Heart left ventricle (tissue), 16 donors: ENCODE results near the gene GHDC. TPM values are rescaled to one million over a fixed set of nuclear protein-coding genes. Genes with fewer than 3 reads are reported as not detected.

ENCODE experiments used
- ATAC-seq, 4 donors: fragments of 200-7000 bp; cut with Tn5 transposase; one replicate each; pipeline ENCODE4 v1.9.1; 2020 to 2022; ENCODE audit warnings: moderate library complexity in 4 of 4, mild to moderate bottlenecking in 3 of 4, moderate number of reproducible peaks in 1 of 4
- DNase-seq, 5 donors: peaks; one replicate each; pipeline ENCODE4 v3.0.0-alpha.2; 2020
- H3K27ac ChIP-seq, 12 donors: fragments of 200-600 bp; sonication (generic) in 4 of 12; one replicate each; pipeline versions ENCODE4 v1.5.0 to v1.8.0; 2016 to 2022; ENCODE audit warnings: mild to moderate bottlenecking in 2 of 12
- H3K27me3 ChIP-seq, 9 donors: fragments of 200-600 bp; sonication (generic) in 2 of 9; one replicate each; pipeline versions ENCODE4 v1.5.1 to v1.8.0; 2016 to 2022; ENCODE audit warnings: mild to moderate bottlenecking in 3 of 9
- H3K36me3 ChIP-seq, 9 donors: fragments of 200-600 bp; sonication (generic) in 2 of 9; one replicate each; pipeline versions ENCODE4 v1.5.0 to v1.8.0; 2018 to 2022; ENCODE audit warnings: mild to moderate bottlenecking in 2 of 9
- H3K4me1 ChIP-seq, 12 donors: fragments of 200-600 bp; sonication (generic) in 4 of 12; one replicate each; pipeline versions ENCODE4 v1.5.0 to v1.8.0; 2016 to 2022; ENCODE audit warnings: mild to moderate bottlenecking in 3 of 12
- H3K4me3 ChIP-seq, 12 donors: fragments of 200-600 bp; sonication (generic) in 4 of 12; one replicate each; pipeline versions ENCODE4 v1.5.0 to v1.8.0; 2017 to 2022; ENCODE audit warnings: mild to moderate bottlenecking in 9 of 12, moderate library complexity in 4 of 12
- H3K9me3 ChIP-seq, 12 donors: fragments of 200-600 bp; sonication (generic) in 4 of 12; one replicate each; pipeline versions ENCODE4 v1.5.0 to v1.8.0; 2016 to 2022; ENCODE audit warnings: mild to moderate bottlenecking in 1 of 12
- POLR2A ChIP-seq, 2 donors: fragments of 450-650 bp; IDR thresholded peaks; one replicate each; pipeline ENCODE4 v1.6.1; 2017; ENCODE audit warnings: antibody characterized with exemption in 2 of 2, mild to moderate bottlenecking in 2 of 2, moderate library complexity in 2 of 2
- WGBS, 4 donors: extraction: QIAGEN DNeasy Blood & Tissue Kit in 2 of 4; methylation state at CpG; one replicate each; pipeline versions ENCODE4 v1.1.5 to v1.1.7; 2013 to 2018; 5-methylcytosine and 5-hydroxymethylcytosine counted together
- intact Hi-C, 10 donors: fragments of 100-400 bp; cut with DNase I; formaldehyde crosslinking; loops; one replicate each; pipeline versions ENCODE4 v1.11.1 to v1.14.2; 2022
- polyA plus RNA-seq, 2 donors: library from polyadenylated mRNA; stranded (reverse); fragments of 200-250 nt; gene quantifications; one replicate each; pipeline ENCODE4 v1.2.3, GENCODE V29; 2013
- total RNA-seq, 9 donors: library from RNA; depleted of rRNA in 2 of 9; stranded (reverse); fragments of >200 nt in 2 of 9; fragmentation: NEBNext Ultra II Directional in 3 of 9; extraction: Animal tissue kit (Norgen Biotek cat#: 25700) in 3 of 9; gene quantifications; one replicate each; pipeline versions ENCODE4 v1.1.0 to v1.2.4, GENCODE V29; 2016 to 2023
- TF ChIP-seq, protein P1 (sequence below), 12 donors: fragments of 200-600 bp; sonication (generic) in 4 of 12; IDR thresholded peaks; one replicate each; pipeline versions ENCODE4 v1.5.0 to v1.8.0; 2018 to 2022; ENCODE audit warnings: antibody characterized with exemption in 12 of 12, mild to moderate bottlenecking in 5 of 12
- donor health status: ischemic (EF 13 %, LVEDD 7.1; RV severe dilation, severe dysfunction).
- donor health status: healthy with polysubstance abuse.
- donor health status: DM: no; HTN: yes; CAD: no.
- donor health status: DM: no; HTN: no; CAD: no.
- donor health status: ischemic (EF 25% LVEDD 6.9; RV normal size, moderate dysfunction).
- donor health status: ischemic (EF 25% LVEDD 5.7; RV mildly dilated, moderate dysfunction).
- donor health status: healthy.
- donor health status: DM: yes; HTN: yes; CAD: no.
- donor health status: ischemic (EF 35%, LVEDD 5.7; RV mildly dilated, moderate dysfunction).
- donor health status: nonischemic (EF 11% LVEDD 7.7; RV severe dilation, severe dysfunction).
- donor health status: DM: yes; HTN: yes; CAD: no.
- donor health status: PGD.
- donor health status: ischemic (EF 29% LVEDD 5.4; RV normal size, mild dysfunction).
- donor health status: nonischemic (EF 23%, LVEDD 6.1; RV moderate dilation, normal function).

GHDC gene
- total and polyA plus RNA-seq, 11 donors, result 4.9 to 17.3 (median 8.3) TPM

DNA sequence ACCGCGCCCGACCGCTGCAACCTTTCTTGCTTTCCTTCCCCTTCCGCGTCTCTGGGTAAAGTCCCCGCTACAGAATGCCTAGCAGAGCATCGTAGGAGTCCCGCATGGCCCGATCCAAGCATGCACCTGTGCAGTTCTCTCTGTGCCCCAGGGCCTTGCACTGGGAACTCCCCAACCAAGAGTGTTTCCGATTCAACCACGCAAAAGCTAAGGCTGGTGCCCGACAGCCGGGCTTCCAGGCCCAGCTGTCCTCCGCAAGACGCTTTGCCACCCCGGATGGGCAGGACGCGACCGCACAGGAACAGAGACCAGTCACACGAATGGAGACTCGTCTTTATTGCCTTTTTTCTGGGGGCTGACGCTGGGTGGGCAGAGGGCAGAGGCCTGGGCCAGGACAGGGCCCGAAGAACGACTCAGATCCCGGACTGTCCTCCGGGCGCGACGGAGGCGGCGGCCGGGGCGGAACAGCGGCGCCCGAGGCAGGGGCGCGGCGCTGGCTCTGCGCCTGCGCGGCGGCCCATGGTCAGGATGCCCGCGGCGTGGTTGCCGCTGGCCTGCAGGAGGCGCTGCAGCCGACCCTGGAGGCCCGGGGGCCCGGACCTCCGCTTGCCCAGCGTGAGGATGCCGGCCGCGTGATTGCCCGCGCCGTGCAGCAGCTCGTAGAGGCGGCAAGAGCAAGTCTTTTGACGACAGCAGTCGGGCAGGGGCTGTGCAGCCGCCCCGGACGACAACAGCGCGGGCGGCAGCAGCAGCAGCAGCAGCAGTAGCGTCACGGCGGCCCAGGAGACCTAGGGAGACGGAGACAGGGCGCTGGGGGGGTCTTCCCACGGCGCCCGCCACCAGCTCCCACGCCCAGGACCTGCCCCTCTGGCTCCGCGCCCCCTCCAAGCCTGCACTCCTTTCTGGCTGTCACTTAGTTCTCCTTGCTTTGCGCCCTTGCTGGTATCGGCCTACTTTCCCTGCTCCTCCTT, 10.3 kb downstream of the GHDC start:
- peak overlapping the region in 11 of 12 donors; percentile 67 to 88 (median 80) for H3K27ac ChIP-seq
- peak; percentile 67 to 92 (median 80) for DNase-seq
- H3K9me3 ChIP-seq, result no peaks in the 10 kb centered on the region
- 4 to 9% (median 5%) methylated on average over 52 to 83 of the region's 83 CpGs for WGBS, 4 donors
- no peaks in the 10 kb centered on the region for H3K36me3 ChIP-seq
- peaks cover 0 to 28% (median 14%) of the 10 kb centered on the region in 9 donors for H3K27me3 ChIP-seq
- TF ChIP-seq, protein P1, sequence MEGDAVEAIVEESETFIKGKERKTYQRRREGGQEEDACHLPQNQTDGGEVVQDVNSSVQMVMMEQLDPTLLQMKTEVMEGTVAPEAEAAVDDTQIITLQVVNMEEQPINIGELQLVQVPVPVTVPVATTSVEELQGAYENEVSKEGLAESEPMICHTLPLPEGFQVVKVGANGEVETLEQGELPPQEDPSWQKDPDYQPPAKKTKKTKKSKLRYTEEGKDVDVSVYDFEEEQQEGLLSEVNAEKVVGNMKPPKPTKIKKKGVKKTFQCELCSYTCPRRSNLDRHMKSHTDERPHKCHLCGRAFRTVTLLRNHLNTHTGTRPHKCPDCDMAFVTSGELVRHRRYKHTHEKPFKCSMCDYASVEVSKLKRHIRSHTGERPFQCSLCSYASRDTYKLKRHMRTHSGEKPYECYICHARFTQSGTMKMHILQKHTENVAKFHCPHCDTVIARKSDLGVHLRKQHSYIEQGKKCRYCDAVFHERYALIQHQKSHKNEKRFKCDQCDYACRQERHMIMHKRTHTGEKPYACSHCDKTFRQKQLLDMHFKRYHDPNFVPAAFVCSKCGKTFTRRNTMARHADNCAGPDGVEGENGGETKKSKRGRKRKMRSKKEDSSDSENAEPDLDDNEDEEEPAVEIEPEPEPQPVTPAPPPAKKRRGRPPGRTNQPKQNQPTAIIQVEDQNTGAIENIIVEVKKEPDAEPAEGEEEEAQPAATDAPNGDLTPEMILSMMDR (IDR thresholded peaks at IDR 0.05), result peak; percentile 66 to 98 (median 88)
- peak in 1 of 2 donors; percentile 65 for TF ChIP-seq POLR2A (IDR thresholded peaks at IDR 0.05)
- peaks cover 0 to 53% (median 27%) of the 10 kb centered on the region in 12 donors for H3K4me1 ChIP-seq
- ATAC-seq, result peak; percentile 41 to 89 (median 82)
- intact Hi-C loops, result loop anchor here in 6 of 10 donors (5.0 to 10.0 kb wide), 6 partner anchors 62 to 348 kb away; partner anchors contain the start of genes HSPB9 (in 1 of the 6), KAT2A (in 1 of the 6) and STAT5B (in 1 of the 6)
- H3K4me3 ChIP-seq, result peak overlapping the region; percentile 27 to 72 (median 61)

DNA sequence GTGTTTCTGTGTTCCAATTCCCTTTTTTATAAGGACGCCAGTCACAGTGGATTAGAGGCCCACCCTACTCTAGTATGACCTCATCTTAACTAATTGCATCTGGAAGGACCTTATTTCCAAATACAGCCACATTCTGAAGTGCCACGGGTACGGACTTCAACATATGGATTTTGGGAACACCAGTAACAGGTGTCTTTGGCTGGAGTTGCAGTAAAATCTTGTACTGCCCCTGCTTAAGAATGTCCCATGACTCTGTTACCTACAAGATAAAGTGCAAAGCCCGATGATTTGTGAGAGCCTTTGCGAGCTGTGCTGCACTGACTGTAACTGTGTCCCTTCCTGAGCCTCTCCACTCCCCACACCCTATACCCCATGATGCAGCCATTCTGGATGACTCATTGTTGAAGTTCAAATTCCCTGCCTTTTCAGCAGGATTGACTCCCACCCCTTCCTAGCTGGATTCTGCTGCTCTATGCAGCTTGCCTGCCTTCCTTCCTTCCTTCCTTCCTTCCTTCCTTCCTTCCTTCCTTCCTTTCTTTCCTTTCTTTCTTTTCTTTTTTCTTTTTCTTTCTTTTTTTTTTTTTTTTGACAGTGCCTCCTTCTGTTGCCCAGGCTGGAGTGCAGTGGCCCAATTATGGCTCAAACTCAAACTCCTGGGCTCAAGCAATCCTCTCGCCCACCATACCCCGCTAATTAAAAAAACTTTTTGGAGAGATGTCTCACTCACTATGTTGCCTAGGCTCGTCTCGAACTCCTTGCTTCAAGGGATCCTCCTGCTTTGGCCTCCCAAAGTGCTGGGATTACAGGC, 11.2 kb downstream of the GHDC start:
- no peaks in the 10 kb centered on the region for H3K9me3 ChIP-seq
- no peak for ATAC-seq
- TF ChIP-seq, protein P1 (IDR thresholded peaks at IDR 0.05), result no peak

DNA sequence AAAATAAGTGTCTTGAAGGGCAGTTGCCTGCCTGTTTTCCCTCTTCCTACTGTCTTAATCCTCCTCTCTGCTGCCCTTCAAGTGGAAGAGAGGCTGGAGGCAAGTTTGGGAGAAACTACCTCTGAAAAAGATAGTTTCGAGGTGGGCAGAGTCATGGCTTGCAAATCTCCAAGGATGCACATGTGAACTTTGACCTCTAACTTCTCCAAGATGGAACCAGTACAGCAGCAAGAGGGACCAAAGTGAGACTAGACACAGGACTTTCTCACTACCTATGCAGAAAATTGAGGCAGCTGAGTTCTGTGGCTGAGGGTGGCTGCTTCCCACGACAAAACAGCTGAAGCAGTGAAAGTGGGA, 12.5 kb downstream of the GHDC start:
- no peak for ATAC-seq
- no peak overlapping the region for H3K27ac ChIP-seq
- H3K4me1 ChIP-seq, result peaks cover 0 to 42% (median 27%) of the 10 kb centered on the region in 12 donors
- no peak overlapping the region for H3K4me3 ChIP-seq
- intact Hi-C loops, result loop anchor here in 6 of 10 donors (2.0 to 10.0 kb wide), 8 partner anchors 60 to 350 kb away; partner anchors contain the start of genes HSPB9 (in 1 of the 6), KAT2A (in 1 of the 6) and STAT5B (in 1 of the 6)
- H3K36me3 ChIP-seq, result no peaks in the 10 kb centered on the region
- H3K9me3 ChIP-seq, result no peaks in the 10 kb centered on the region
- TF ChIP-seq, protein P1 (IDR thresholded peaks at IDR 0.05), result no peak
- TF ChIP-seq POLR2A (IDR thresholded peaks at IDR 0.05), result no peak
- peaks cover 0 to 28% (median 14%) of the 10 kb centered on the region in 9 donors for H3K27me3 ChIP-seq
- WGBS, 4 donors, result 83 to 95% (median 91%) methylated on average over 2 of the region's 2 CpGs
- no peak for DNase-seq

More for the DNA sequence above, 11.2 kb downstream of the GHDC start:
- intact Hi-C loops, result loop anchor here in 6 of 10 donors (5.0 to 10.0 kb wide), 6 partner anchors 61 to 349 kb away; partner anchors contain the start of genes HSPB9 (in 1 of the 6), KAT2A (in 1 of the 6) and STAT5B (in 1 of the 6)
- H3K36me3 ChIP-seq, result no peaks in the 10 kb centered on the region
- peak overlapping the region in 9 of 12 donors; percentile 73 to 88 (median 82) for H3K27ac ChIP-seq
- DNase-seq, result peak in 1 of 5 donors; percentile 7
- 69 to 76% (median 72%) methylated on average over 9 of the region's 9 CpGs for WGBS, 4 donors
- peak overlapping the region in 11 of 12 donors; percentile 27 to 72 (median 63) for H3K4me3 ChIP-seq
- H3K4me1 ChIP-seq, result peaks cover 0 to 44% (median 27%) of the 10 kb centered on the region in 12 donors
- peaks cover 0 to 28% (median 14%) of the 10 kb centered on the region in 9 donors for H3K27me3 ChIP-seq
